ENCODE measurements around the gene IL20.
A peak's percentile ranks its signal among the peaks of the same experiment; 100 is the strongest.

Gene IL20

DNA sequence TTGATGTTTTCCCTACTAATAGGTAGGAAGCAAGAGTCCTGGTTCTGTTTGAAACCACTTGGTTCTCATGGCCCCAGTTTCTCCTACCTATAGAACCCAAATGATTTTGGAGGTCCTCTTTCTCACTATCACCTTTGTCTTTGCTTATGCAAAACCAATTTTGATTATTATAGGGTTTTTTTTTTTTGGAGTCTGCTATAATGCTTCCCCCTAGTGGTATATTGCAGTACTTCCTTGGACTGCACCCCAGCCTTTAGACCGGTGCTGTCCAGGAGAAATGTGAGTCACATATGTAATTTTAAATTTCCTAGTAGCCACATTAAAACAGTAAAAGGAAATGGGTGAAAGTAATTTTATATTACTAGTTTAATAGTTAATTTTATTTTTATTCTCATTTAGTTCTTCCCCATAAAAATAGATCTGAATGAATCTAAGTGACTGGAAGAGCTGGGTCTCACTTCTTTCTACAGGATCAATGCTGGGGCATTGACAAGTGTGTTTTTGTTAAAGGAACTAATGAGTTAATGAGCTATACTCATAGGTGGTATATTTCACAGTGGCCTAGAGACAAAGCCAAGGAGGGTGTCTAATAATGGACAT lies 45.7 kb downstream of the IL20 start:
- CTCF ChIA-PET = interaction anchor here (0.5 to 4.3 kb wide), 59 partner anchors 10 to 924 kb away, joined by 3 to 73 read pairs (median 5); partner anchors contain the start of genes DYRK3, FCMR, IL20 and IL24
- H3K4me1 ChIP-seq (ENCODE audit: control insufficient read depth, insufficient read depth, low read length) = no peaks in the 10 kb centered on the region

DNA sequence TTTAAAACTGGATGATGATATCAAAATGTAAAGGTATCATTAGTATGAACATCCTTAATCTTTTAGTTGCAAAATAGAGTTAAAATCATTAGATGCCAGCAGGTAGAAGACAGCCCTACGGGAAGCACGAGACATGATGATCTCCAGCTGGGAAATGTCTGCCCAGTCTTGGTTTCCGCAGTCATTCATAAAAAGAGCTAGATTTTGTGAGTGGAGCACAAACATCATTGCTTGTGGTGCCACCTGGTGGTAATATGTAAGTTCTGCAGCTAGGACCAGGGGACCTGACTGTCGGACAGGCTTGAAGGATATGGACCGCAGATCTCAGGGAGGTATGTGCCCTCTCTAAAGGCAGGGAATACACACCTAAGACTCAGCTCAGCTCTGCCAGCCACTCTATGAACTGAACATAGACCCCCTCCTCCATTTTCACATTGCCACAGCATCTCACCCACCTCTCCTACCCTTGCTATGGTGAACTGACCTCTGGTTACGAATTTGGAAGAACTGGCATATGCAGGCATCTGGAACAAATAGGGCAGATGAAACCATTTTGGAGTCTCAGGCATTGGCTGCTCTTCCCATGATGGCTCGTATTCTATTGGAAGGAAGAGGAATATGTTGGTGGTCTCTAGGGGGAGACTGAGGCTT lies 47.1 kb downstream of the IL20 start:
- Histone ChIP-seq H3K9me3 (ENCODE audit: control insufficient read depth, insufficient read depth, low read depth, low read length) (no peaks in the 10 kb centered on the region), H3K4me1 (ENCODE audit: control insufficient read depth, insufficient read depth, low read length) (no peaks in the 10 kb centered on the region), H3K36me3 (ENCODE audit: control insufficient read depth in 2 of 2, insufficient read depth in 1 of 2, low read length in 2 of 2) (no peaks in the 10 kb centered on the region), H3K4me3 (ENCODE audit: low read depth, low read length) (no peak overlapping the region), H3K27ac (ENCODE audit: extremely low read depth, low read depth, low read length) (no peak overlapping the region)
- ChIA-PET POLR2A (no interaction called here), CTCF (interaction anchor here (0.6 to 4.3 kb wide), 82 partner anchors 9 to 805 kb away, joined by 3 to 73 read pairs (median 5); partner anchors contain the start of genes DYRK3, FCMR, IL20 and IL24)
- no peak for TF ChIP-seq KLF10 (tag by site-specific recombination; IDR thresholded peaks at IDR 0.05)
- 0 out of 2 replicates have a peak, but pooled peaks have one; percentile 19 for TF ChIP-seq ZNF501 (tag by site-specific recombination; IDR thresholded peaks at IDR 0.05)
- no peak for TF ChIP-seq OVOL3 (tag by site-specific recombination; IDR thresholded peaks at IDR 0.05)
- TF ChIP-seq, protein P1, sequence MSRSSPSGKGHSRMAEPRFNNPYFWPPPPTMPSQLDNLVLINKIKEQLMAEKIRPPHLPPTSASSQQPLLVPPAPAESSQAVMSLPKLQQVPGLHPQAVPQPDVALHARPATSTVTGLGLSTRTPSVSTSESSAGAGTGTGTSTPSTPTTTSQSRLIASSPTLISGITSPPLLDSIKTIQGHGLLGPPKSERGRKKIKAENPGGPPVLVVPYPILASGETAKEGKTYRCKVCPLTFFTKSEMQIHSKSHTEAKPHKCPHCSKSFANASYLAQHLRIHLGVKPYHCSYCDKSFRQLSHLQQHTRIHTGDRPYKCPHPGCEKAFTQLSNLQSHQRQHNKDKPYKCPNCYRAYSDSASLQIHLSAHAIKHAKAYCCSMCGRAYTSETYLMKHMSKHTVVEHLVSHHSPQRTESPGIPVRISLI (tag by site-specific recombination; IDR thresholded peaks at IDR 0.05) = no peak
- TF ChIP-seq, protein P2, sequence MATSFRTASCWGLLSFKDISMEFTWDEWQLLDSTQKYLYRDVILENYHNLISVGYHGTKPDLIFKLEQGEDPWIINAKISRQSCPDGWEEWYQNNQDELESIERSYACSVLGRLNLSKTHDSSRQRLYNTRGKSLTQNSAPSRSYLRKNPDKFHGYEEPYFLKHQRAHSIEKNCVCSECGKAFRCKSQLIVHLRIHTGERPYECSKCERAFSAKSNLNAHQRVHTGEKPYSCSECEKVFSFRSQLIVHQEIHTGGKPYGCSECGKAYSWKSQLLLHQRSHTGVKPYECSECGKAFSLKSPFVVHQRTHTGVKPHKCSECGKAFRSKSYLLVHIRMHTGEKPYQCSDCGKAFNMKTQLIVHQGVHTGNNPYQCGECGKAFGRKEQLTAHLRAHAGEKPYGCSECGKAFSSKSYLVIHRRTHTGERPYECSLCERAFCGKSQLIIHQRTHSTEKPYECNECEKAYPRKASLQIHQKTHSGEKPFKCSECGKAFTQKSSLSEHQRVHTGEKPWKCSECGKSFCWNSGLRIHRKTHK (tag by site-specific recombination; IDR thresholded peaks at IDR 0.05) = no peak
- TF ChIP-seq, protein P3, sequence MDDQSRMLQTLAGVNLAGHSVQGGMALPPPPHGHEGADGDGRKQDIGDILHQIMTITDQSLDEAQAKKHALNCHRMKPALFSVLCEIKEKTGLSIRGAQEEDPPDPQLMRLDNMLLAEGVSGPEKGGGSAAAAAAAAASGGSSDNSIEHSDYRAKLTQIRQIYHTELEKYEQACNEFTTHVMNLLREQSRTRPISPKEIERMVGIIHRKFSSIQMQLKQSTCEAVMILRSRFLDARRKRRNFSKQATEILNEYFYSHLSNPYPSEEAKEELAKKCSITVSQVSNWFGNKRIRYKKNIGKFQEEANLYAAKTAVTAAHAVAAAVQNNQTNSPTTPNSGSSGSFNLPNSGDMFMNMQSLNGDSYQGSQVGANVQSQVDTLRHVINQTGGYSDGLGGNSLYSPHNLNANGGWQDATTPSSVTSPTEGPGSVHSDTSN (CRISPR knock-in tag; IDR thresholded peaks at IDR 0.05) = no peak
- TF ChIP-seq ZNF624 (tag by site-specific recombination; IDR thresholded peaks at IDR 0.05) = no peak
- TF ChIP-seq ZNF324 (tag by site-specific recombination; IDR thresholded peaks at IDR 0.05) = no peak
- no peak for TF ChIP-seq GLI2 (tag by site-specific recombination; IDR thresholded peaks at IDR 0.05; ENCODE audit: borderline replicate concordance, low read depth)
- 0 out of 2 replicates have a peak, but pooled peaks have one; percentile 29 for TF ChIP-seq ZNF391 (tag by site-specific recombination; IDR thresholded peaks at IDR 0.05; ENCODE audit: borderline replicate concordance, low read depth)

More for the DNA sequence above, 45.7 kb downstream of the IL20 start:
- POLR2A ChIA-PET = no interaction called here
- Histone ChIP-seq H3K4me3 (ENCODE audit: low read depth, low read length) (no peak overlapping the region), H3K36me3 (ENCODE audit: control insufficient read depth in 2 of 2, insufficient read depth in 1 of 2, low read length in 2 of 2) (no peaks in the 10 kb centered on the region), H3K27ac (ENCODE audit: extremely low read depth, low read depth, low read length) (no peak overlapping the region), H3K9me3 (ENCODE audit: control insufficient read depth, insufficient read depth, low read depth, low read length) (no peaks in the 10 kb centered on the region)
- TF ChIP-seq RBAK (tag by site-specific recombination; IDR thresholded peaks at IDR 0.05) (no peak), ZNF654 (tag by site-specific recombination; IDR thresholded peaks at IDR 0.05; ENCODE audit: low read depth) (peak; percentile 71), ZNF660 (tag by site-specific recombination; IDR thresholded peaks at IDR 0.05) (0 out of 2 replicates have a peak, but pooled peaks have one; percentile 11), SCRT2 (tag by site-specific recombination; IDR thresholded peaks at IDR 0.05) (no peak), ZFP37 (tag by site-specific recombination; IDR thresholded peaks at IDR 0.05) (no peak)
- TF ChIP-seq, protein P1 (tag by site-specific recombination; IDR thresholded peaks at IDR 0.05) = 0 out of 2 replicates have a peak, but pooled peaks have one; percentile 62
- TF ChIP-seq, protein P4, sequence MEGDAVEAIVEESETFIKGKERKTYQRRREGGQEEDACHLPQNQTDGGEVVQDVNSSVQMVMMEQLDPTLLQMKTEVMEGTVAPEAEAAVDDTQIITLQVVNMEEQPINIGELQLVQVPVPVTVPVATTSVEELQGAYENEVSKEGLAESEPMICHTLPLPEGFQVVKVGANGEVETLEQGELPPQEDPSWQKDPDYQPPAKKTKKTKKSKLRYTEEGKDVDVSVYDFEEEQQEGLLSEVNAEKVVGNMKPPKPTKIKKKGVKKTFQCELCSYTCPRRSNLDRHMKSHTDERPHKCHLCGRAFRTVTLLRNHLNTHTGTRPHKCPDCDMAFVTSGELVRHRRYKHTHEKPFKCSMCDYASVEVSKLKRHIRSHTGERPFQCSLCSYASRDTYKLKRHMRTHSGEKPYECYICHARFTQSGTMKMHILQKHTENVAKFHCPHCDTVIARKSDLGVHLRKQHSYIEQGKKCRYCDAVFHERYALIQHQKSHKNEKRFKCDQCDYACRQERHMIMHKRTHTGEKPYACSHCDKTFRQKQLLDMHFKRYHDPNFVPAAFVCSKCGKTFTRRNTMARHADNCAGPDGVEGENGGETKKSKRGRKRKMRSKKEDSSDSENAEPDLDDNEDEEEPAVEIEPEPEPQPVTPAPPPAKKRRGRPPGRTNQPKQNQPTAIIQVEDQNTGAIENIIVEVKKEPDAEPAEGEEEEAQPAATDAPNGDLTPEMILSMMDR (tag by site-specific recombination; IDR thresholded peaks at IDR 0.05) = 0 out of 2 replicates have a peak, but pooled peaks have one; percentile 14
- TF ChIP-seq, protein P5, sequence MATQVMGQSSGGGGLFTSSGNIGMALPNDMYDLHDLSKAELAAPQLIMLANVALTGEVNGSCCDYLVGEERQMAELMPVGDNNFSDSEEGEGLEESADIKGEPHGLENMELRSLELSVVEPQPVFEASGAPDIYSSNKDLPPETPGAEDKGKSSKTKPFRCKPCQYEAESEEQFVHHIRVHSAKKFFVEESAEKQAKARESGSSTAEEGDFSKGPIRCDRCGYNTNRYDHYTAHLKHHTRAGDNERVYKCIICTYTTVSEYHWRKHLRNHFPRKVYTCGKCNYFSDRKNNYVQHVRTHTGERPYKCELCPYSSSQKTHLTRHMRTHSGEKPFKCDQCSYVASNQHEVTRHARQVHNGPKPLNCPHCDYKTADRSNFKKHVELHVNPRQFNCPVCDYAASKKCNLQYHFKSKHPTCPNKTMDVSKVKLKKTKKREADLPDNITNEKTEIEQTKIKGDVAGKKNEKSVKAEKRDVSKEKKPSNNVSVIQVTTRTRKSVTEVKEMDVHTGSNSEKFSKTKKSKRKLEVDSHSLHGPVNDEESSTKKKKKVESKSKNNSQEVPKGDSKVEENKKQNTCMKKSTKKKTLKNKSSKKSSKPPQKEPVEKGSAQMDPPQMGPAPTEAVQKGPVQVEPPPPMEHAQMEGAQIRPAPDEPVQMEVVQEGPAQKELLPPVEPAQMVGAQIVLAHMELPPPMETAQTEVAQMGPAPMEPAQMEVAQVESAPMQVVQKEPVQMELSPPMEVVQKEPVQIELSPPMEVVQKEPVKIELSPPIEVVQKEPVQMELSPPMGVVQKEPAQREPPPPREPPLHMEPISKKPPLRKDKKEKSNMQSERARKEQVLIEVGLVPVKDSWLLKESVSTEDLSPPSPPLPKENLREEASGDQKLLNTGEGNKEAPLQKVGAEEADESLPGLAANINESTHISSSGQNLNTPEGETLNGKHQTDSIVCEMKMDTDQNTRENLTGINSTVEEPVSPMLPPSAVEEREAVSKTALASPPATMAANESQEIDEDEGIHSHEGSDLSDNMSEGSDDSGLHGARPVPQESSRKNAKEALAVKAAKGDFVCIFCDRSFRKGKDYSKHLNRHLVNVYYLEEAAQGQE (tag by site-specific recombination; IDR thresholded peaks at IDR 0.05) = peak; percentile 61; the same call in 1 of the 2 replicates
- TF ChIP-seq, protein P6, sequence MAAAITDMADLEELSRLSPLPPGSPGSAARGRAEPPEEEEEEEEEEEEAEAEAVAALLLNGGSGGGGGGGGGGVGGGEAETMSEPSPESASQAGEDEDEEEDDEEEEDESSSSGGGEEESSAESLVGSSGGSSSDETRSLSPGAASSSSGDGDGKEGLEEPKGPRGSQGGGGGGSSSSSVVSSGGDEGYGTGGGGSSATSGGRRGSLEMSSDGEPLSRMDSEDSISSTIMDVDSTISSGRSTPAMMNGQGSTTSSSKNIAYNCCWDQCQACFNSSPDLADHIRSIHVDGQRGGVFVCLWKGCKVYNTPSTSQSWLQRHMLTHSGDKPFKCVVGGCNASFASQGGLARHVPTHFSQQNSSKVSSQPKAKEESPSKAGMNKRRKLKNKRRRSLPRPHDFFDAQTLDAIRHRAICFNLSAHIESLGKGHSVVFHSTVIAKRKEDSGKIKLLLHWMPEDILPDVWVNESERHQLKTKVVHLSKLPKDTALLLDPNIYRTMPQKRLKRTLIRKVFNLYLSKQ (tag by site-specific recombination; IDR thresholded peaks at IDR 0.05; ENCODE audit: borderline replicate concordance) = no peak

All from HEK293 (cell line).